MM.1S (cell line): ENCODE results near the gene PPP2R2C.

ENCODE experiments used
- CTCF ChIP-seq: fragments of 300-600 bp; sonication (generic); IDR thresholded peaks from 2 replicates; pipeline ENCODE4 v1.5.1; 2016; ENCODE audit warnings: antibody characterized with exemption, low read length, mixed read lengths
- EZH2 ChIP-seq: fragments of 300-600 bp; sonication (generic); optimal IDR thresholded peaks from 2 replicates; pipeline ENCODE3; 2017; ENCODE audit warnings: low read depth, mild to moderate bottlenecking, antibody characterized with exemption, low read length, mixed read lengths
- EZH2phosphoT487 ChIP-seq: fragments of 300-600 bp; sonication (generic); IDR thresholded peaks from 2 replicates; pipeline ENCODE4 v1.6.1; 2018; ENCODE audit warnings: antibody characterized with exemption, low read length

GRCh38 chr4:6475492-6476020 is 3.1 kb upstream of the PPP2R2C start:
- TF ChIP-seq CTCF: no peak
- TF ChIP-seq EZH2: no peak
- TF ChIP-seq EZH2phosphoT487: no peak
